Small intestine (tissue), 7 donors: Measurements from ENCODE around the gene SLC33A1. TPM values are rescaled to one million over a fixed set of nuclear protein-coding genes. Genes with fewer than 3 reads are reported as not detected.

ENCODE experiments used
- DNase-seq, 2 donors: peaks; one replicate each; pipeline versions ENCODE4 v3.0.0 to v3.0.0-alpha.2; 2013
- FAIRE-seq: peaks from 2 replicates; lab custom pipeline; 2012; peaks lifted over from hg19 to GRCh38; lab: Jason Lieb, UNC
- H3K27ac ChIP-seq, 3 donors: one replicate each; pipeline ENCODE4 v1.5.1; 2013; ENCODE audit warnings: low read length in 2 of 3, mild to moderate bottlenecking in 2 of 3, control low read depth in 1 of 3, inconsistent platforms in 1 of 3, low read depth in 1 of 3, moderate library complexity in 1 of 3
- H3K27me3 ChIP-seq, 3 donors: one replicate each; pipeline ENCODE4 v1.6.1; 2013; ENCODE audit warnings: low read length in 3 of 3, inconsistent platforms in 1 of 3; ENCODE audit not compliant: control insufficient read depth in 3 of 3, insufficient read depth in 3 of 3
- H3K36me3 ChIP-seq, 3 donors: one replicate each; pipeline ENCODE4 v1.6.1; 2013; ENCODE audit warnings: low read length in 3 of 3, inconsistent platforms in 1 of 3, low read depth in 1 of 3, mild to moderate bottlenecking in 1 of 3, moderate library complexity in 1 of 3; ENCODE audit not compliant: control insufficient read depth in 3 of 3, insufficient read depth in 2 of 3
- H3K4me1 ChIP-seq, 3 donors: one replicate each; pipeline ENCODE4 v1.6.1; 2013; ENCODE audit warnings: low read length in 2 of 3, inconsistent platforms in 1 of 3, low read depth in 1 of 3, mild to moderate bottlenecking in 1 of 3, moderate library complexity in 1 of 3; ENCODE audit not compliant: control insufficient read depth in 3 of 3, insufficient read depth in 2 of 3
- H3K4me3 ChIP-seq, 3 donors: one replicate each; pipeline ENCODE4 v1.5.1; 2013; ENCODE audit warnings: low read length in 3 of 3, control low read depth in 1 of 3, inconsistent platforms in 1 of 3, low read depth in 1 of 3, mild to moderate bottlenecking in 1 of 3, moderate library complexity in 1 of 3
- H3K9me3 ChIP-seq, 2 donors: one replicate each; pipeline ENCODE4 v1.6.1; 2013; ENCODE audit warnings: low read depth in 1 of 2, low read length in 1 of 2; ENCODE audit not compliant: control insufficient read depth in 2 of 2, insufficient read depth in 1 of 2
- WGBS, 3 donors: extraction: QIAGEN DNeasy Blood & Tissue Kit; methylation state at CpG; one replicate each; pipeline ENCODE4 v1.1.7; 2013; 5-methylcytosine and 5-hydroxymethylcytosine counted together
- polyA plus RNA-seq, 4 donors: library from polyadenylated mRNA; stranded (reverse) in 3 of 4; unstranded in 1 of 4; fragments of 200-250 nt in 3 of 4; fragments of 120-200 nt in 1 of 4; gene quantifications; one replicate each; pipeline versions ENCODE4 v1.2.1 to v1.2.3, GENCODE V29; 2013
- donor health status: healthy with polysubstance abuse.
- donor health status: control.
- donor health status: control.
- donor health status: Bipolar disorder and iron deficiency.
- donor health status: healthy.

Gene SLC33A1
- polyA plus RNA-seq, 4 donors = 2.9 to 34.3 (median 10.2) TPM

GRCh38 chr3:155771126-155771525 lies 83.1 kb downstream of the SLC33A1 start:
- Histone ChIP-seq H3K4me1 (no peaks in the 10 kb centered on the region), H3K27ac (no peak overlapping the region), H3K36me3 (peaks cover 0 to 25% (median 3%) of the 10 kb centered on the region in 3 donors), H3K27me3 (no peaks in the 10 kb centered on the region), H3K4me3 (no peak overlapping the region), H3K9me3 (peaks cover 0 to 16% of the 10 kb centered on the region in 2 donors)
- no peak for FAIRE-seq
- DNase-seq = no peak
- 88 to 97% (median 94%) methylated on average over 6 of the region's 6 CpGs for whole genome bisulfite sequencing, 3 donors

Other genes with a start within 250 kb of the SLC33A1 start
- 1 to 10 TPM; 1.4 to 9.7 (median 2.8) TPM for gene PLCH1, start 109.4 kb downstream of the SLC33A1 start, polyA plus RNA-seq
- 10 to 100 TPM in 1 of 4 donors, 1 to 10 TPM in 2, under 1 TPM in 1; 0.89 to 10.3 (median 2.2) TPM for gene C3orf33, start 48.1 kb downstream of the SLC33A1 start, polyA plus RNA-seq
- 10 to 100 TPM in 3 of 4 donors, 1 to 10 TPM in 1; 8.9 to 39.2 (median 18.9) TPM for gene GMPS, start 16.2 kb upstream of the SLC33A1 start, polyA plus RNA-seq